HepG2 (cell line): ENCODE results near the gene CREM. TPM values are rescaled to one million over a fixed set of nuclear protein-coding genes. Genes with fewer than 3 reads are reported as not detected.

Experiments used
- ATAC-seq: fragments of 200-7000 bp; cut with Tn5 transposase; 3 replicates; pipeline ENCODE4 v1.9.1; 2020; ENCODE audit warnings: mild to moderate bottlenecking, moderate library complexity
- BruUV-seq: library from RNA; stranded (reverse); fragments of 400-500 nt; replicated peaks from 2 replicates; lab custom pipeline; 2021; lab: Mats Ljungman, UMichigan
- CTCF ChIA-PET: fragments of 300-600 bp; formaldehyde crosslinking; extraction: SDS; loops from one replicate; lab custom pipeline; 2021; ENCODE audit warnings: low total read pairs, inconsistent platforms, low intra/inter-chr PET ratio; lab: Yijun Ruan, JAX
- POLR2A ChIA-PET: fragments of 350-600 bp; sonication (Branson Sonifier 250); formaldehyde crosslinking; loops from one replicate; lab custom pipeline; 2020; ENCODE audit warnings: antibody characterized with exemption, inconsistent platforms; lab: Yijun Ruan, JAX
- DNase-seq: peaks from one replicate; pipeline ENCODE4 v3.0.0-alpha.2; 2015; ENCODE audit warnings: low spot score
- FAIRE-seq: peaks from 3 replicates; lab custom pipeline; 2011; peaks lifted over from hg19 to GRCh38; lab: Jason Lieb, UNC
- H2AFZ ChIP-seq: one replicate; pipeline ENCODE4 v1.6.1; 2011; ENCODE audit warnings: low read length, inconsistent platforms
- H3K27ac ChIP-seq: fragments of 300-600 bp; 3 replicates; pipeline ENCODE4 v1.8.0; 2011; ENCODE audit warnings: mixed run types, mild to moderate bottlenecking, mixed read lengths, low read length, inconsistent platforms; ENCODE audit not compliant: insufficient read depth; ENCODE audit errors: extremely low read length
- H3K27me3 ChIP-seq, 2 experiments: fragments of 200-600 bp in 1 of 2; 2 replicates in 1 of 2; 3 replicates in 1 of 2; pipeline versions ENCODE4 v1.6.0 to v1.8.0; 2011; ENCODE audit warnings: low read length in 2 of 2, mild to moderate bottlenecking in 2 of 2, moderate library complexity in 2 of 2, inconsistent platforms in 1 of 2; ENCODE audit not compliant: insufficient read depth in 2 of 2, control insufficient read depth in 1 of 2
- H3K36me3 ChIP-seq, 2 experiments: fragments of 200-600 bp in 1 of 2; replicated peaks in 1 of 2; 2 replicates in 1 of 2; 3 replicates in 1 of 2; pipeline versions ENCODE4 v1.5.1 to v1.8.0; 2011; ENCODE audit warnings: low read length in 2 of 2, inconsistent platforms in 1 of 2; ENCODE audit not compliant: insufficient read depth in 2 of 2, control insufficient read depth in 1 of 2
- H3K4me1 ChIP-seq: 2 replicates; pipeline ENCODE4 v1.5.1; 2012; ENCODE audit warnings: low read length, inconsistent platforms; ENCODE audit not compliant: insufficient read depth
- H3K4me2 ChIP-seq: 2 replicates; pipeline ENCODE4 v1.6.0; 2011; ENCODE audit warnings: low read depth, low read length, inconsistent platforms
- H3K4me3 ChIP-seq, 3 experiments: fragments of 200-600 bp in 1 of 3; sonication (generic), shearing (Covaris generic) in 1 of 3; replicated peaks in 1 of 3; 2 replicates each; pipeline ENCODE4 v1.5.1; 2011 to 2016; ENCODE audit warnings: low read length in 3 of 3, inconsistent platforms in 2 of 3, low read depth in 2 of 3, mild to moderate bottlenecking in 2 of 3, control low read depth in 1 of 3, mixed read lengths in 1 of 3; ENCODE audit not compliant: insufficient read depth in 1 of 3
- H3K79me2 ChIP-seq: one replicate; pipeline ENCODE4 v1.6.1; 2011; ENCODE audit warnings: low read length, inconsistent platforms; ENCODE audit not compliant: insufficient read depth
- H3K9ac ChIP-seq: 2 replicates; pipeline ENCODE4 v1.6.0; 2011; ENCODE audit warnings: mild to moderate bottlenecking, low read depth, low read length, inconsistent platforms; ENCODE audit not compliant: insufficient read depth
- H3K9me3 ChIP-seq: 2 replicates; pipeline ENCODE4 v1.5.1; 2012; ENCODE audit warnings: mild to moderate bottlenecking, low read length
- H4K20me1 ChIP-seq: 2 replicates; pipeline ENCODE4 v1.6.0; 2011; ENCODE audit warnings: inconsistent platforms, mild to moderate bottlenecking, low read length, moderate library complexity; ENCODE audit not compliant: insufficient read depth
- ATF5 ChIP-seq: sonication (generic); formaldehyde crosslinking; IDR thresholded peaks from 2 replicates; pipeline ENCODE4 v1.4.0; 2020; ENCODE audit warnings: mild to moderate bottlenecking, low read depth, missing genetic modification reagents
- FOXJ3 ChIP-seq: sonication (generic); formaldehyde crosslinking; IDR thresholded peaks from 2 replicates; pipeline ENCODE4 v1.4.0; 2020; ENCODE audit warnings: missing genetic modification reagents, mild to moderate bottlenecking, borderline replicate concordance
- HOMEZ ChIP-seq: IDR thresholded peaks from 2 replicates; pipeline ENCODE4 v1.6.1; 2016; ENCODE audit warnings: low read depth
- MLLT10 ChIP-seq: sonication (generic); formaldehyde crosslinking; IDR thresholded peaks from 2 replicates; pipeline ENCODE4 v1.4.0; 2020; ENCODE audit warnings: missing genetic modification reagents
- SALL1 ChIP-seq: sonication (generic); formaldehyde crosslinking; IDR thresholded peaks from 2 replicates; pipeline ENCODE4 v1.8.0; 2022; ENCODE audit warnings: mild to moderate bottlenecking, missing genetic modification reagents
- SIX4 ChIP-seq: sonication (generic); formaldehyde crosslinking; IDR thresholded peaks from 2 replicates; pipeline ENCODE4 v1.4.0; 2020; ENCODE audit warnings: missing genetic modification reagents
- SOX6 ChIP-seq, 2 experiments: fragments of 450-650 bp in 1 of 2; sonication (generic) in 1 of 2; formaldehyde crosslinking in 1 of 2; IDR thresholded peaks; 2 replicates each; pipeline versions ENCODE4 v1.4.0 to v1.6.1; 2017 to 2020; ENCODE audit warnings: antibody characterized with exemption in 1 of 2, mild to moderate bottlenecking in 1 of 2, missing genetic modification reagents in 1 of 2
- ZBTB25 ChIP-seq: IDR thresholded peaks from 2 replicates; pipeline ENCODE4 v1.6.1; 2018; ENCODE audit warnings: missing genetic modification reagents
- ZNF407 ChIP-seq: sonication (generic); formaldehyde crosslinking; IDR thresholded peaks from one replicate; pipeline ENCODE4 v1.5.1; 2020; ENCODE audit warnings: mild to moderate bottlenecking, missing genetic modification reagents; ENCODE audit errors: not compliant biosample characterization
- ZNF678 ChIP-seq: sonication (generic); formaldehyde crosslinking; IDR thresholded peaks from 2 replicates; pipeline ENCODE4 v1.4.0; 2020; ENCODE audit warnings: mild to moderate bottlenecking, missing genetic modification reagents
- ZNF781 ChIP-seq: sonication (generic); formaldehyde crosslinking; IDR thresholded peaks from 2 replicates; pipeline ENCODE4 v1.5.1; 2020; ENCODE audit warnings: borderline replicate concordance, mild to moderate bottlenecking, missing genetic modification reagents; ENCODE audit errors: not compliant biosample characterization
- WGBS: methylation state at CpG from one replicate; pipeline ENCODE4 v1.1.6; 2017; ENCODE audit warnings: low lambda C conversion rate; 5-methylcytosine and 5-hydroxymethylcytosine counted together
- in situ Hi-C: cut with HindIII; loops from 2 replicates; pipeline ENCODE4 v1.10.0; 2017; ENCODE audit warnings: low pct_unique_long_range_greater_than_20kb; ENCODE audit not compliant: extremely low pct_ligation_motif_present
- intact Hi-C: fragments of 100-400 bp; cut with micrococcal nuclease; formaldehyde crosslinking; loops from one replicate; pipeline ENCODE4 v1.10.0; 2022; ENCODE audit not compliant: unreplicated experiment
- polyA plus RNA-seq, 8 experiments: library from polyadenylated mRNA; depleted of rRNA in 3 of 8; stranded (reverse) in 7 of 8; unstranded in 1 of 8; fragments of >200 nt; fragmentation: Illumina TruSeq in 4 of 8; extraction: Trizol in 4 of 8; gene quantifications; 2 replicates each; pipeline versions ENCODE4 v1.2.1 to v1.2.3, GENCODE V29; 2011 to 2016; ENCODE audit warnings: low read depth in 4 of 8, missing spikeins in 1 of 8, mixed read lengths in 1 of 8; ENCODE audit not compliant: insufficient read depth in 1 of 8
- total RNA-seq, 5 experiments: library from RNA; depleted of rRNA; stranded (reverse); fragments of >200 nt; fragmentation: Illumina TruSeq; extraction: Trizol; gene quantifications; 2 replicates each; pipeline ENCODE4 v1.2.3, GENCODE V29; 2016; ENCODE audit warnings: low read depth in 1 of 5

Gene CREM
- total and polyA plus RNA-seq, 2 of the 13 experiments (the other 11 are each of a cell fraction or from before 2014, with no cell fraction given), result 21.3 to 25.4 TPM

- BruUV-seq, result no TSS peak
- Histone ChIP-seq H3K27me3 (no peaks in the 10 kb centered on the region), H3K4me3 (no peak overlapping the region), H4K20me1 (no peaks in the 10 kb centered on the region), H3K4me2 (no peak overlapping the region), H3K79me2 (no peaks in the 10 kb centered on the region), H3K9ac (no peak overlapping the region), H3K4me1 (no peaks in the 10 kb centered on the region; the same call in 1 of the 2 replicates), H2AFZ (no peak overlapping the region), H3K27ac (no peak overlapping the region), H3K36me3 (no peaks in the 10 kb centered on the region), H3K9me3 (no peaks in the 10 kb centered on the region)
- CTCF ChIA-PET, result no interaction called here
- ATAC-seq (peak; percentile 36; the same call in 2 of the 3 replicates), FAIRE-seq (no peak), DNase-seq (no peak)
- POLR2A ChIA-PET, result no interaction called here
- in situ Hi-C loops, result no loop called here
- WGBS, result 75% methylated on average over 8 of the region's 8 CpGs
- intact Hi-C loops, result no loop called here
- TF ChIP-seq ZNF678 (CRISPR knock-in tag), result no peak
- TF ChIP-seq ZNF781 (CRISPR knock-in tag), result no peak
- no peak for TF ChIP-seq SIX4 (CRISPR knock-in tag)
- no peak for TF ChIP-seq ZBTB25
- no peak for TF ChIP-seq SALL1
- TF ChIP-seq HOMEZ (CRISPR knock-in tag), result no peak
- TF ChIP-seq ATF5, result no peak
- TF ChIP-seq FOXJ3 (CRISPR knock-in tag), result no peak
- TF ChIP-seq ZNF407, result no peak
- no peak for TF ChIP-seq SOX6 (IDR thresholded peaks at IDR 0.05)
- no peak for TF ChIP-seq SOX6 (CRISPR knock-in tag; IDR thresholded peaks at IDR 0.05)
- TF ChIP-seq MLLT10, result no peak
Measured at GRCh38 chr10:35185260-35186034, 58.8 kb downstream of the CREM start.
